GM20431 (cell line): ENCODE results near the gene NOTCH2NLA.
"Not testable (repeated sequence)": the region's sequence is repeated elsewhere in the genome, so short reads cannot be mapped to it uniquely, and the experiment has no call there.

ENCODE experiments used
- in situ Hi-C: fragments of 300-500 bp; cut with MseI, MboI; formaldehyde crosslinking; loops from one replicate; pipeline ENCODE4 v1.15.0; 2020; ENCODE audit warnings: low sequenced_read_pairs; ENCODE audit not compliant: unreplicated experiment

Gene NOTCH2NLA

GRCh38 chr1:146228710-146229477, at the start of gene NOTCH2NLA:
Gene NOTCH2NLA (minus strand): TSS chr1:146229021. CDS start chr1:146189337, 39,684 bp downstream.
- in situ Hi-C loops, result not testable (repeated sequence)

DNA sequence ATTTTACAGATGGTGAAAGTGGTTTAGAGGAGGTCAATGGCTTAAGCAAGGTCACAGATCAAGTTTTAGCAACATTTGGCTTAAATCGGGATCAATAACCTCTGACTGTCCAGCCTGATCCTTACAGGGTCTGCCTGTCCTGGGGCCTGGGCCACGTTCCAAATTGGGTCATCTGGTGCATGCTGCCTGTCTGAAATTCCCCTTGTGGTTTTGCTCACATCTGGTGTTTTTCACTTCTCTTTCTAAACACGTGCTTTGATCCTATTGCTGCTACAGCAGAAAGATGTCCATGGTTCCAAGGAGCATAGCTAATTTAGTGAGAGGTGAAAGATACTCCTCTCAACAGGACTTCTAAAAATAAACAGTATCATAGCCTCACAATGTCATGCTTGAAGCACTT, 49.5 kb upstream of the NOTCH2NLA start:
- in situ Hi-C loops, result not testable (repeated sequence)

- in situ Hi-C loops, result not testable (repeated sequence)
Observed at GRCh38 chr1:146277087-146277486, 48.3 kb upstream of the NOTCH2NLA start.

- in situ Hi-C loops, result not testable (repeated sequence)
Observed at GRCh38 chr1:146274083-146274482, 45.3 kb upstream of the NOTCH2NLA start.

GRCh38 chr1:146273194-146273593, 44.4 kb upstream of the NOTCH2NLA start:
- in situ Hi-C loops, result not testable (repeated sequence)

DNA sequence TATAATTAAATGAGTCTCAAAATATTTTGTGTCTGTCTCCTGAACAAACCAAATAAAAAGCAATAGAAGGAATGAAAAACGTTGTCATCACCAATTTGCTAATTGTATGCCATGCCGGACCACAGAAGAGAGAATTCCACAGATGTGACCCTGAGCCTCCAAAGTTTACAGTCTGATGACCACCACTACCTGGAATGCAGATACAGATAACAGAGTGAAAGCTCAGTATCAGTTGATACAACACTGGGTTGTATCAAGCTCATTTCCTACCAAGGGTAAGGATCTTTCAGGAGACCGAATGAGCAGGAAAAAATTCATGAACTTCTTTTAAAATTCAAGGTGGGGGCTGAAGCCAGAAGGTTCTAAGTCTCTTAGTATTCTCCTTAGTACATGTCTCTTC, 43.9 kb upstream of the NOTCH2NLA start:
- in situ Hi-C loops, result not testable (repeated sequence)

GRCh38 chr1:146271977-146272376, 43.2 kb upstream of the NOTCH2NLA start:
- in situ Hi-C loops, result not testable (repeated sequence)

DNA sequence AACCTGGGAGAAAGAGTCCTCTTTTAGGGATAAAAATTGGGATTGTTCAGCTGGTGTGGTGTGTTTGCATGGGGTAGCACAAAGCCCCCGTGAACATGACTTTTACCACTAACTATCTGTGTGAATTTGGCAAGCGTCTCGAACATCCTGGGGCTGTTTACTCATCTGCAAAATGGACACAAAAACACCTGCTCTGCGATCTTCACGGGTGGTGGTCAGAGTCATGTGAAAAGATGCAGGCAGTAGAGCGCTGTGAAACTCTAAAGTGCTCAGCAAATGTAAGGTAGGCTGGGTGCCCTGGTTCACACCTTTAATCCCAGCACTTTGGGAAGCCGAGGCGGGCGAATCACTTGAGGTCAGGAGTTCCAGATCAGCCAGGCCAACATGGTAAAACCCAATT, 41.3 kb upstream of the NOTCH2NLA start:
- in situ Hi-C loops, result not testable (repeated sequence)

- in situ Hi-C loops, result not testable (repeated sequence)
Observed at GRCh38 chr1:146266179-146266748, 37.4 kb upstream of the NOTCH2NLA start.

- in situ Hi-C loops, result not testable (repeated sequence)
Observed at GRCh38 chr1:146264761-146265160, 35.9 kb upstream of the NOTCH2NLA start.

DNA sequence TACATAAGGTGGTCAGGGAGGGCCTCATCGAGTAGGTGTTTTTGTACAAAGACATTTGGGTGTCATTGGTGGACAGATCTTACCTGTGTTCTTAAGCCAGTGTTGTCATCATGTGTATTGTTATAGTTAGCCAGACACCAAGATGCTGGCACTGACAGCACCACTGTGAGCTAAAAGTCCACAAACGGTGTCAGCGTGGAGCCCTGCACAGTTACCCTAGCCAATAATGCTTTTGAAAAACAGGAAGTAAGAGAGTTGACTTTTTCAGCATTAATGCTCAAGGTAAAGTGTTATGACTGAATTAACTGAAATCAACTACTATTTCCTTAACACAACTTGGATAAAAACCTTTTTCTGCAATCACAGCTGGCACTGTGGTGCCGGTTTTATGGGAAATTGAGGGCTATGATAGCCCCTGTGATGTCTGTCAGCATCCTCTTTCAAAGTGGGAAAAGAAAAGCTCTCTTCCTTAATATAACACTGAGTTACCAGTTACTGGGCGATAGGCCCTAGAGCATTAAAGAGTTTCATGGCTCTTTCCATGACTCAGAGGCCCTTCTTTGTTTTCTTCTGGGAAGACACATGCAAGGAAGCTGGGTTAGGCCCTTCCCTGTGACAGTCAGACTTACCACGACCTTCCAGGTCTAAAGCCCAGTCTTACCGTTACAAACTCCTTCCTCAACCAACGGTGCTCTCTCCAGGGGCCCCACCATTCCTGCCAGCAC, 31.3 kb upstream of the NOTCH2NLA start:
- in situ Hi-C loops, result not testable (repeated sequence)

GRCh38 chr1:146257992-146258552, 29.3 kb upstream of the NOTCH2NLA start:
- in situ Hi-C loops, result not testable (repeated sequence)

DNA sequence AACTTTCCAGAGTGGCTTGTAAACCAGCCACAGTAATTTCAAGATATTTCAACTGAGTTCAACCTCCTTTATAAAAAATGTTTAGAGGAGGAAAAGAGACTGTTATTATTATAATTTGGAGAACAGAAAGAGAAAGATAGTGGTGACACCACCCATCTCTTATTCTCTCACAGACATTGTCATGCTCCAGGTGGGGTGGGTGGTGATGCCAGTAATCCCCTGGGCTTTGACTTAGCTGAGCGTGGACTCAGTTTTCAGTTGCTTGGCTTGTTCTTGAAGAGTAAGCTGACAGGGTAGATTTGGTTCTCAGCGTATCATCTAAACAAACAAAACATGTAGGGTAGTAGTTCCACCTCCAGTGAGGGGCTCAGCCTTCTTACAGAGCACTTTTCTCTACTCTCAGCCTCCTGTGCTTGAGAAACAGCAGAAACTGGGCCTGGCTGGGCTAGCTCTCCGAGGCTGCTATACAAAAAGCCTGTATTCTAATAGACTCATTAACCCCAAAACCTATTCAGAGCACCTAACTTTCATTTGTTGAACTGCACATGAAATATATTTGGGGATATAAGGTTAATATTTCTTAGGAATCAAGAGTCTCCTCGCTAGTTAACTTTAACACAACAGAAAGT, 25.9 kb upstream of the NOTCH2NLA start:
- in situ Hi-C loops, result not testable (repeated sequence)

DNA sequence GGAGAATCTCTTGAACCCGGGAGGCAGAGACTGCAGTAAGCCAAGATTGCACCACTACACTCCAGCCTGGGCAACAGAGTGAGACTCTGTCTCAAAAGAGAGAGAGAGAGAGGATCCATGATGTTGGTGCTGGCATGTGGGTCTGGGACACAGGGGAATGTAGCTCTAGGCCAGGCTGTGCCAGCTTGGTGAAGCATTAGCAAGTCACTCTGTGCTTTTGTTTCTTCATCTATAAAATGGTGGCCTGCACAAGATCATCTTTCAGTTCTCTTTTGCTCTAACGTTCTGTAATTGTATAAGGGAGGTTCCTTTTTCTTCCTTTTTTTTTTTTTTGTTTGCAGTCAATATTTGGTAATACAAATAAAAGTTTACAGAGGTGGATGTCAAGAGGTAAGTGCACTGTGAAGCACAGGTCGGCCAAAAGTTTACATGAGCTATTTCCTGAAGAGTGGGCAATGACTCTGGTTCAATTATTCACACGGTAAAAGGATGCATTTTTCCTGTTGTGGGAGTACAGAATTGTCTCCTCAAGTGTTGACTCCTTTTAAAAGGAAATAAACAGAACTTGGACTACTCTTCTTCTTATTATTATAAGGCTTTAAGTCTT, 24.5 kb upstream of the NOTCH2NLA start:
- in situ Hi-C loops, result not testable (repeated sequence)

- in situ Hi-C loops, result not testable (repeated sequence)
Observed at GRCh38 chr1:146251523-146251922, 22.7 kb upstream of the NOTCH2NLA start.

GRCh38 chr1:146248643-146249042, 19.8 kb upstream of the NOTCH2NLA start:
- in situ Hi-C loops, result not testable (repeated sequence)

GRCh38 chr1:146236626-146237025, 7.8 kb upstream of the NOTCH2NLA start:
- in situ Hi-C loops, result not testable (repeated sequence)

- in situ Hi-C loops, result not testable (repeated sequence)
Observed at GRCh38 chr1:146236026-146236601, 7.3 kb upstream of the NOTCH2NLA start.

DNA sequence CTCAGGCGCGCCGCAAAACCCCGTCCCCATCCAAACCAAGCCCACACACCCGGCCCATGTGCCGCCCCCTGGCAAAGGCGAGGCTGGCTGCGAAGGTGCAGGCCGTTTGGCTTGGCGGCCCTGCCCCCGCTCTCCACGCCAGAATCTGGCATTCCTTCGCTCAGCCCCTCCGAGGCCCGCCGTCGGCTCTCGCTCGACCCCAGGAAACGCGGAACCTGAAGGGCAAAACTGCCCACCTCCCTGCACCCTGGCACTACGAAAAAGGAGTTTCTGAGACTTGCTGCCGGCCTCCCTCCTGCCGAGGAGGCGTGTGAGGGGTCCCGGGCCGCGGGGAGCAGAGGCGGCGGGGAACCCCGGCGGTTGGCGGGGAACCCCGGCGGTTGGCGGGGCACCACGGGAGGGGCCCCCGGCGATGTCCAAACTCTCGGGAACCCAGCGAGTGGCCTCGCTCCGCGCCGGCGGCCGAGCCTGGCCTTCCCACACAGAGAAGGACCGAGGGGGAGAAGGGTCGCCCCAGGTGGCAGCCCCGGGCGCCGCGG, 608 bp downstream of the NOTCH2NLA start:
- in situ Hi-C loops, result not testable (repeated sequence)
